ENCODE measurements around the gene TMC7.

- no peak for TF ChIP-seq POLR2A (IDR thresholded peaks at IDR 0.05)
- no peak for TF ChIP-seq CTCF (IDR thresholded peaks at IDR 0.05)
Observed at GRCh38 chr16:18965555-18965954, 18.2 kb upstream of the TMC7 start.
